ENCODE results near the gene CNNM2.

The CNNM2 gene

GRCh38 chr10:102917962-102918816, at the start of gene CNNM2:
Gene CNNM2, plus strand, starts transcription at chr10:102918294. Its CDS starts 187 bp downstream, at chr10:102918481.
- DNase-seq (ENCODE audit: insufficient read length, low spot score) (peak; percentile 98), FAIRE-seq (peak; percentile 95)

- FAIRE-seq: no peak
- peak; percentile 17 for DNase-seq (ENCODE audit: insufficient read length, low spot score)
Measured at GRCh38 chr10:102868911-102869257, 49.2 kb upstream of the CNNM2 start.

- DNase-seq (ENCODE audit: insufficient read length, low spot score) (peak; percentile 70), FAIRE-seq (peak; percentile 92)
Measured at GRCh38 chr10:102869258-102870198, 48.6 kb upstream of the CNNM2 start, which contains the start of gene AS3MT. Gene AS3MT, plus strand, starts transcription at chr10:102869470. Its CDS starts 123 bp downstream, at chr10:102869593.

DNA sequence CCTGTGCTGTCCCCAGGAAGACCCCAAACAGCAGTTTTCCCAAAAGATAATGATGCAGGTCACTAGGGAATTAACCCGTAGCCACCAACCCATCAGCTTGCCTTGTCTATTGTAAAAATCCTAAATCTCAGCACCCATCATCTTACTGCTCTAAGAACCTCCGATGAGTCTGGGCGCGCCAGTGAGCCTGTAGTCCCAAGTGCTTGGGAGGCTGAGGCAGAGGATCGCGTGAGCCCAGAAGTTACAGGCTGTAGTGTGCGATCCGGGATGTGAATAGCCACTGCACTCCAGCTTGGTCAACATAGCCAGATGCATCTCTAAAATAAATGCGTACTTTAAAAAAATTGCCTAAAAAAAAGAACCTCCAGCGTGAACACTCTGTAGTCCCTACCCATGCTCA, 47.9 kb upstream of the CNNM2 start:
- FAIRE-seq: no peak
- no peak for DNase-seq (ENCODE audit: insufficient read length, low spot score)

- DNase-seq (ENCODE audit: insufficient read length, low spot score): no peak
- no peak for FAIRE-seq
Measured at GRCh38 chr10:102872163-102872562, 45.9 kb upstream of the CNNM2 start.

DNA sequence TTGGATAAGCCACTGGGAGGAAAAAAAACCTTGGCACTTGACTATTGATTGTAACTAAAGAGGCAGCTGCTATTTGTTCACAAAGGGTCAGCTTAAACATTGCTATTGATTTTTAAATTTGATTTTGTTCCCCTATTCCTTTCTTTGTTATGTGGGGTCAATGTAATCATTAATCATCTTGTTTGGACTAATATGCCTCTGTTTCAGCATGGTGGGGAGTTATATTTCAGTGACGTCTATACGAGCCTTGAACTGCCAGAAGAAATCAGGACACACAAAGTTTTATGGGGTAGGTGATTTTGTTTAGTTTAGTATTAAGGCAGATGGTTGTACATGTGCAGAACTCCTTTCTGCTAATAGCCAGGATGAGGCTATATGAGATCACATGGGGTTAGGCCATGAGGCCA, 41.3 kb upstream of the CNNM2 start:
- no peak for FAIRE-seq
- no peak for DNase-seq (ENCODE audit: insufficient read length, low spot score)

GRCh38 chr10:102878629-102879028, 39.5 kb upstream of the CNNM2 start:
- FAIRE-seq: no peak

GRCh38 chr10:102880256-102880655, 37.8 kb upstream of the CNNM2 start:
- no peak for FAIRE-seq
- no peak for DNase-seq (ENCODE audit: insufficient read length, low spot score)

More at GRCh38 chr10:102878629-102879028, 39.5 kb upstream of the CNNM2 start:
- no peak for DNase-seq (ENCODE audit: insufficient read length, low spot score)

DNA sequence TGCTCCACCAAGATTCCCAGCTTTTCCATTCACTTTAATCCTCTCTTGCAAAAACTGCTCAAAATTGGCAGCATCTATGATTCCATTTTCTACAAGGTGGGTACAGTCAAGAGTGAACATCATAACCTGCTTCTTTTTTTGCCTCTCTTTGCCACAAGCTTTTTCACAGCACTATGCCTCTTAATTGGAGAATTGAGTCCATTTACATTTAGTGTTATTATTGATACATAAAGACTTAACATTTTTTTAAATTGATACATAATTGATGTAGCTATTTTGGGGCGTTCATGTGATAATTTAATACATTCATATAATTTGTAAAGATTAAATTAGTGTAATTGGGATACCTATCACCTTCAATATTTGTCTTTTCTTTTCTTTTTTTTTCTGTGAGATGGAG, 30.0 kb upstream of the CNNM2 start:
- FAIRE-seq (no peak), DNase-seq (ENCODE audit: insufficient read length, low spot score) (no peak)

DNA sequence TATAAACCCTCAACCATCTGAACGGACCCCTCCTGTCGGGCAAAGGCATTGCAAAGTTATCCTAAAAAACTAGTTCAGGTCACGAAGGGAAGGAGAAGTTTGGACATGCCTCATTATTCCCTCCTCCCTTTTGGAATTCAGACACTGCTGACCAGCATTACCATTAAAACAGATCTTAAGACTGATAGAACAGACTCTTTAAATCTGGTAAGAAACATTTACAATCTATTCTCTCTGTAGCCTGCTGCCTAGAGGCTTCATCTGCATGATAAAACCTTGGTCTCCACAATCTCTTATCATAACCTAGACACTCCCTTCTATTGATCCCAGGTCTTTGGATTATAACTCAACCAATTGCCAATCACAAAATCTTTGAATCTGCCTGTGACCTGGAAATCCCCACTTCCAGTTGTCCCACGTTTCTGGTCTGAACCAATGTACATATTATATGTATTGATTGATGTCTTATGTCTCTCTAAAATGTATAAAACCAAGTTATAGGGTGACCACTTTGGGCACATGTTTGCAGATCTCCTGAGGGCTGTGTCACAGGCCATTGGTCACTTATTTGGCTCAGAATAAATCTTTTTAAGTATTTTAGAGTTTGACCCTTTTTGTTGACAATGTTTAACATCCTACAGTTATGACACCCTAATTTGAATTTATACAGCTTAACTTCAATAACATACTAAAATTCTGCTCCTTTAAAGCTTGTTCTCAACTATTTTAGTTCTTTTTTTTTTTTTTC, 23.5 kb upstream of the CNNM2 start:
- FAIRE-seq (no peak), DNase-seq (ENCODE audit: insufficient read length, low spot score) (no peak)

DNA sequence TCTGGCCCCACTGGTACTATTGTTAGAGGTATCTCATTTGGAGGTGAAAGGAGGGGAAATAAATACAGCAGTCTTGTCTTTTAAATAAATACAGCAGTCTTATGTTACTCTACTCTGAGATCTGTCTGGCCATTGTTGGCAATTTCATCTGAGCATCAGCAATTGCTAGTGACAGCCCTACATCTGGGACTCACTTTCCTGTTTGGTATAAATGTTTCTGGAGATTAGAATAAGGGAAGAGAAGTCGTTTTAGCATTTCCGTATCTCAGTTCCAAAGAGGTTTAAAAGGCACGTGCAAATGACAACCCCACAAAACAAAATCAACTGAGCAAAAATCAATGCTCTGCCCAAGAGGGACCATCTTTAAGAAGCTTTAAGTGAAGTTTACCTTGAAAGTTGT, 18.1 kb upstream of the CNNM2 start:
- FAIRE-seq (no peak), DNase-seq (ENCODE audit: insufficient read length, low spot score) (no peak)

GRCh38 chr10:102904346-102904745, 13.7 kb upstream of the CNNM2 start:
- no peak for FAIRE-seq

DNA sequence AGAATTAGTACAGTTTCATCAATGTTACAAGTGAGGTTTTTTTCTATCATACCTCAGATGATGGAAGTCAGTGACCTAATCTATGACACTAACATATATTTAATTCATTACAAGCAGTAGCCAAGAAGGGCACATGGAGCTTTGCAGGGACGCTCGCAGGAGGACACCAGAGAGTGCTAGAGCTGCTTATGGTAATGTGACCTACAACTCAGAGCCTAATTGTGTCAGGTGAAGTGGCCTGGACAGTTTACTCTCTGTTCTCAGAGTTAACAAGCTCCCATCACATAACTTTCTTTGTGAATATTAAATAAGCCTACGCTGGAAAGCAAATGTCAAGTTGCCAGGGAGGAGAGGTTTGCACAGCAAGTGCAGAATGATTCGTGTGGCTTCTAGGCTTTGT, 11.6 kb upstream of the CNNM2 start:
- FAIRE-seq: no peak
- DNase-seq (ENCODE audit: insufficient read length, low spot score): no peak

More at GRCh38 chr10:102904346-102904745, 13.7 kb upstream of the CNNM2 start:
- DNase-seq (ENCODE audit: insufficient read length, low spot score): no peak

- DNase-seq (ENCODE audit: insufficient read length, low spot score): no peak
- FAIRE-seq: no peak
Measured at GRCh38 chr10:102914781-102915180, 3.3 kb upstream of the CNNM2 start.

DNA sequence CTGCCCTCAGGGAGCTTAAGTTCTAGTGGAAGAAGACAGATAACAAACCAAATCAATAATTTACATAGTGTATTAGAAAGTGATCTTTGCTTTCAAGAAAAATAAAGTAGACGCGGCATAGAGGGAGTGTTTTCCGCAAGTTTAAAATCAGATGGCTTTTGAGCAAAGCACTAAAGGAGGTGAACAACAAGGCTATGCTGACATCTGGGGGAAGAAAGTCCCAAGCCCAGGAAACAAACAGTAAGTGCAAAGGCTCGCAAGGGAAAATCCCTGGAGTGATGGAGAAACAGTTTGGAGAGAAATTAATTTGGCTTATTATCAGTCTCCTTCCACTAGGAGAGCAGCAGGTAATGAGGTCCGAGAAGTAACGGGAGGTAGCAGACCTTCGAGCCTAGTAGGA, 1.9 kb upstream of the CNNM2 start:
- DNase-seq (ENCODE audit: insufficient read length, low spot score) (no peak), FAIRE-seq (no peak)

- FAIRE-seq (peak; percentile 86), DNase-seq (ENCODE audit: insufficient read length, low spot score) (peak; percentile 77)
Measured at GRCh38 chr10:102917314-102917961, 656 bp upstream of the CNNM2 start.

DNA sequence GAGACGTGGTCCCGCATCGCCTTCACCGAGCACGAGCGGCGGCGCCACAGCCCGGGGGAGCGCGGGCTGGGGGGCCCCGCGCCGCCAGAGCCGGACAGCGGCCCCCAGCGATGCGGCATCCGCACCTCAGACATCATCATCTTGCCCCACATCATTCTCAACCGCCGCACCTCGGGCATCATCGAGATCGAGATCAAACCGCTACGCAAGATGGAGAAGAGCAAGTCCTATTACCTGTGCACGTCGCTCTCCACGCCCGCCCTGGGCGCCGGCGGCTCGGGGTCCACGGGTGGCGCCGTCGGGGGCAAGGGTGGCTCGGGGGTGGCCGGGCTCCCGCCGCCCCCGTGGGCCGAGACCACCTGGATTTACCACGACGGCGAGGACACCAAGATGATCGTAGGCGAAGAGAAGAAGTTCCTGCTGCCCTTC, 737 bp downstream of the CNNM2 start:
- DNase-seq (ENCODE audit: insufficient read length, low spot score) (peak; percentile 17), FAIRE-seq (no peak)

- no peak for FAIRE-seq
- DNase-seq (ENCODE audit: insufficient read length, low spot score): no peak
Measured at GRCh38 chr10:102919246-102919959, 1.3 kb downstream of the CNNM2 start.

DNA sequence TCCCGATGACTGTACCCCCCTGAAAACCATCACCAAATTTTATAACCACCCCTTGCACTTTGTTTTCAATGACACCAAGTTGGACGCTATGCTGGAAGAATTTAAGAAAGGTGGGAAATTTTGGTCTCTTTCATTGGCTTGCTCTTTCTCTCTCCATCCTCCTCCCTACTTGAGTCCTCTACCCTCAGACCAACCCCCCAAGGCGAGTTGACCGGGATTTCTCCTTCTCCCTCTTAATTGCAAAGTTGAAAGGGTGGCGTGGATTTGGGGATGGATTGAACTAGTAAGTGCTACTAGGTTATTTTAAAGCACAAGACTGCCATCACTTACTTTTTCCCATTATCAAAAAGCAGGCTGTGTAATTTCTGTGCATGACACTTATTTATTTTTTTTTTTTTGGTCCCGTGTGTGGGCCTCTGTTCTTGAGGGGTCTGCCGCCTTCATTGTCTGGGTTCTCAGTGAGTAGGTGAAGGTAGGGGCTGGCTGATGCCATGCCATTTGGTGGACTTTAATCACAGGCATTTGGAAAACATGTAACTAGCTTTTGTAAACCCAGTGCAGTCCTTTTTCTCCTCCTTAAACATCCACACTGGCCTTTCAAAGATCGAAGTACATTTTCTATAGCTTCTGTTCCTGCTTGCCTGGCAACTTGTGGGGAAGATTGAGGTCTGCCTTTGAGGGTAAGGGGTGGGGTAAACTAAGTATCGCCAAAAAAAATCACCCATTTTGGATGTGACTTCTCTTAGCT, 2.1 kb downstream of the CNNM2 start:
- no peak for FAIRE-seq
- no peak for DNase-seq (ENCODE audit: insufficient read length, low spot score)

All from HTR-8/SVneo (cell line).